Lower lobe of right lung (tissue), 2 donors: ENCODE results near the gene DDX25. TPM values are rescaled to one million over a fixed set of nuclear protein-coding genes. Genes with fewer than 3 reads are reported as not detected.
"Not testable (repeated sequence)": the region's sequence is repeated elsewhere in the genome, so short reads cannot be mapped to it uniquely, and the experiment has no call there.

Source experiments
- ATAC-seq, 2 donors: fragments of 200-7000 bp; cut with Tn5 transposase; one replicate each; pipeline ENCODE4 v1.9.1; 2020 to 2022; ENCODE audit warnings: mild to moderate bottlenecking in 2 of 2, moderate library complexity in 2 of 2
- DNase-seq: peaks from one replicate; pipeline ENCODE4 v3.0.0-alpha.2; 2020
- H3K27ac ChIP-seq: fragments of 200-600 bp; one replicate; pipeline ENCODE4 v1.8.0; 2022
- H3K27me3 ChIP-seq: fragments of 200-600 bp; one replicate; pipeline ENCODE4 v1.8.0; 2022; ENCODE audit warnings: low read depth
- H3K36me3 ChIP-seq: fragments of 200-600 bp; one replicate; pipeline ENCODE4 v1.8.0; 2022; ENCODE audit warnings: mild to moderate bottlenecking
- H3K4me1 ChIP-seq: fragments of 200-600 bp; one replicate; pipeline ENCODE4 v1.8.0; 2022
- H3K4me3 ChIP-seq: fragments of 200-600 bp; one replicate; pipeline ENCODE4 v1.8.0; 2022; ENCODE audit warnings: mild to moderate bottlenecking
- H3K9me3 ChIP-seq: fragments of 200-600 bp; one replicate; pipeline ENCODE4 v1.8.0; 2022
- intact Hi-C: fragments of 100-400 bp; cut with DNase I; formaldehyde crosslinking; loops from one replicate; pipeline ENCODE4 v1.11.0; 2022
- total RNA-seq: library from RNA; stranded (reverse); fragmentation: NEBNext Ultra II Directional; extraction: Animal tissue kit (Norgen Biotek cat#: 25700); gene quantifications from one replicate; pipeline ENCODE4 v1.2.1, GENCODE V29; 2021
- TF ChIP-seq, protein P1 (sequence below): fragments of 200-600 bp; IDR thresholded peaks from one replicate; pipeline ENCODE4 v1.8.0; 2022; ENCODE audit warnings: antibody characterized with exemption, mild to moderate bottlenecking
- donor health status: DM: no; HTN: yes; CAD: no; lungs with severe emphysema.

Gene DDX25
- total RNA-seq, 1 donor from 2014 or later = not detected

DNA sequence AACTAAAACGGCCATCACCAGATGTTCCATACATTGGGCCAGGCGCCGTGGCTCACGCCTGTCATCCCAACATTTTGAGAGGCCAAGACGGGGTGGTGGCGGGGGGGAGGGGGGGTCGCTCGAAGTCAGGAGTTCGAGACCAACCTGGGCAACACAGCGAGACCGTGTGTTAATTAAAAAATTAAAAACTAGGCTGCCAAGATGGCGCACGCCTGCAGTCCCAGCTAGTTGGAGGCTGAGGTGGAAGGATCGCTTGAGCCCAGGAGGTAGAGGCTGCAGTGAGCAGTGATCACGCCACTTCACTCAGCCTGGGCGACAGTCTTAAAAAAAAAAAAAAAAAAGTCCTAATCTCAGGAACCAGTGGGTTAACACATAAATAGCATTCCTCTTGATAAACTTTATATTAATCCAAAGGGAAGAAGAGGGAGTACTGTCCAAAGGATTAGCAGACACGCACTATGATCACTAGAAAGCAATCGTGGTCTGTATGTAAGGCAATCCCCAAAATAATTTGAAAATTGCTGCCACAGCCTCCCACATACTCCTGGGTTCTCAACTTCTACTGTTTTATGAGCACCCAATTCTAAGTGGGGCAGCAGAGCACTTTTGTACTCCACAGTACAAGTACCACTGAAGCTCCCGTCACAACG, 1.9 kb upstream of the DDX25 start:
- ATAC-seq (peak; percentile 4 to 26), DNase-seq (no peak)
- Histone ChIP-seq H3K27me3 (peaks cover 32% of the 10 kb centered on the region), H3K4me3 (peak overlapping the region; percentile 73), H3K9me3 (no peaks in the 10 kb centered on the region), H3K36me3 (peaks cover 19% of the 10 kb centered on the region), H3K4me1 (peaks cover 19% of the 10 kb centered on the region), H3K27ac (peak overlapping the region; percentile 79)
- intact Hi-C loops = no loop called here
- TF ChIP-seq, protein P1, sequence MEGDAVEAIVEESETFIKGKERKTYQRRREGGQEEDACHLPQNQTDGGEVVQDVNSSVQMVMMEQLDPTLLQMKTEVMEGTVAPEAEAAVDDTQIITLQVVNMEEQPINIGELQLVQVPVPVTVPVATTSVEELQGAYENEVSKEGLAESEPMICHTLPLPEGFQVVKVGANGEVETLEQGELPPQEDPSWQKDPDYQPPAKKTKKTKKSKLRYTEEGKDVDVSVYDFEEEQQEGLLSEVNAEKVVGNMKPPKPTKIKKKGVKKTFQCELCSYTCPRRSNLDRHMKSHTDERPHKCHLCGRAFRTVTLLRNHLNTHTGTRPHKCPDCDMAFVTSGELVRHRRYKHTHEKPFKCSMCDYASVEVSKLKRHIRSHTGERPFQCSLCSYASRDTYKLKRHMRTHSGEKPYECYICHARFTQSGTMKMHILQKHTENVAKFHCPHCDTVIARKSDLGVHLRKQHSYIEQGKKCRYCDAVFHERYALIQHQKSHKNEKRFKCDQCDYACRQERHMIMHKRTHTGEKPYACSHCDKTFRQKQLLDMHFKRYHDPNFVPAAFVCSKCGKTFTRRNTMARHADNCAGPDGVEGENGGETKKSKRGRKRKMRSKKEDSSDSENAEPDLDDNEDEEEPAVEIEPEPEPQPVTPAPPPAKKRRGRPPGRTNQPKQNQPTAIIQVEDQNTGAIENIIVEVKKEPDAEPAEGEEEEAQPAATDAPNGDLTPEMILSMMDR = no peak

DNA sequence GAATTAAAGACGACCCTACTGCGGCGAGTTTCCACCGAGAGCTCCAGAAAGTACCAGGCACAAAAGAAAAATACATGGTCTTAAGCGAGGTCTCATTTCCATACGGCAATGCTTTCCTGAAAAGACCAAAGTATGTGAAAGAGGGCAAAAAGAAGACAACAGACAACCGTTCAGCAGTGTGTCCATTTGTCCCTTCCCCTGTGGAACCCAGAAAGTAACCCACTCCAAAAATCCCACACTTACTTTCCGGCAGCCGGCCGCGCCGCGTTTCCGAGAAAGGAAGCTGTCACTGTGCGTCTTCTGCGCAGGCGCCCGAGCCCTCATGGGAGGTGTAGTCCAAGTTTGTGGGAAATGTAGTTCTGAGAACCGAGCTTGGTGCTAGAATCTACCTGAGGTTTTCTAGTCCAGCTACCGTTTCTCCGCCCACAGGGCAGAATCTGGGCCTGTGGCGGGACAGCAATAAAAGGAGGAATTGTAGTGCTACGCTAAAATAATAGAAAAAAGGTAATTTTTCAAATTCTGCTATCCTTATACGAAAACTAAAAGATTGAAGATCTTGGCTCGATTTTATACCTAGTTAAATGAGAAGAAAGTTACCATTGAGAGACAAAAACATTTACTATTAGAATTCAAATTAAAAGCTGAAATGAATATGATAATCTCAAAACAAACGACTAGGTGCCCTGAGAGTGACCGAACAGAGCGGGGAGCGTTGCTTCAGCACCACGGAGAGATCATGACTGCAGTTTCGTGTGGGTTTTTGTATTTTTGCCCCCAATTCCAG, 1.2 kb upstream of the DDX25 start, which contains the start of gene PUS3:
TSS of gene PUS3 (minus strand) at position 280 of the 784 bp plus-strand sequence. CDS start 6,922 bp downstream, outside the sequence.
- Histone ChIP-seq H3K27me3 (peaks cover 32% of the 10 kb centered on the region), H3K4me3 (peak within 1 kb of the TSS; percentile 73), H3K4me1 (peaks cover 19% of the 10 kb centered on the region), H3K27ac (peak within 1 kb of the TSS; percentile 79), H3K9me3 (no peaks in the 10 kb centered on the region), H3K36me3 (peaks cover 14% of the 10 kb centered on the region)
- ATAC-seq (peak; percentile 95 to 98), DNase-seq (peak; percentile 95)
- intact Hi-C loops = no loop called here
- TF ChIP-seq, protein P1 = no peak

DNA sequence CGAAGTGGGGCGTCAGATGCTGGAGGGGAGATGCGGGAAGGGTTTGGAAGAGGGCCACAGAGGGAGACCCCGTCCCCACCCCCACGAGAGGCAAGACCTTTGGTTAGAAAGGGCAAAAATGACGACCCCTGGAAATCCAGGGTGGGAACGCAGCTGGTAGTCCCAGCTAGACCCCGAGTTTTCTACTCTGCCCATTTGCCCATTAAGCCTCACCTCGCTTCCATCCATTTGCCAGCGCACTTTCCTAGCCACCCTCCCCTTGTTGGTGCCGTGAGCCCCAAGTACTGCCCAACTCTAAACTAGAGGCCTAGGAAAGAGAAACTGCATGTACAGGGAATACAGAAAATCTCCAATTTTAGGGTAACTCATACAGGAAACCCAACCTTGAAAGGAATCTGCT, 370 bp downstream of the DDX25 start:
- Histone ChIP-seq H3K36me3 (peaks cover 8% of the 10 kb centered on the region), H3K4me3 (peak overlapping the region; percentile 73), H3K4me1 (peaks cover 19% of the 10 kb centered on the region), H3K9me3 (no peaks in the 10 kb centered on the region), H3K27ac (no peak overlapping the region), H3K27me3 (peaks cover 32% of the 10 kb centered on the region)
- intact Hi-C loops = no loop called here
- TF ChIP-seq, protein P1 = no peak
- ATAC-seq (no peak), DNase-seq (no peak)

DNA sequence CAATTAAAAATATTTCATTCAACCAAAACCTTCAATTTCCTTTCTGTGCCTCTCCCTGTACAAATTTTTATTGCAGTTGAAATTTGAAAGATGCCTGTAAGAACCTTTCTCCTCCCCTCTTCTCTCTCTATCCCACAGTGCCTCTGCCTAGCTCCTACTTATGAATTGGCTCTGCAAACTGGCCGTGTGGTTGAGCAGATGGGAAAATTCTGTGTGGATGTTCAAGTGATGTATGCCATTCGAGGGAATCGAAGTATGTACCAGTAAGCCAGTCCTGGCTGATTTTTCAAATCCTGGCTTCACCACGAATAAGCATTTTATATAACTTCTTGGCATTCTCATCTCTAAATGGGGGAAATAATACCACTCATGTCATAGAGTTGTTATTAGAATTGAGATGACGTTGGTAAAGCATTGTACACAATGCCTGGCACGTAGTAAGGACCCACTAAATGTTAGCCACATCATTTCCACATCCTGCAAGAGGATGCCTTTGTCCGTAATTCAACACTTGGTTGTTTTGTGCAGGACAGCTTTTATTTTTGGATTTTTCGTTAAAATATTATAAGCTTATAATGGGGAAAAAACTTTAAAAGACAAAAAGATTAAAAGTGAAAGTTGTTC, 6.0 kb downstream of the DDX25 start:
- intact Hi-C loops = no loop called here
- TF ChIP-seq, protein P1 = no peak
- ATAC-seq (no peak), DNase-seq (no peak)
- H3K27me3 ChIP-seq = peaks cover 15% of the 10 kb centered on the region
- no peaks in the 10 kb centered on the region for H3K9me3 ChIP-seq
- H3K27ac ChIP-seq = no peak overlapping the region
- H3K4me1 ChIP-seq = no peaks in the 10 kb centered on the region
- H3K4me3 ChIP-seq = no peak overlapping the region
- H3K36me3 ChIP-seq = no peaks in the 10 kb centered on the region

DNA sequence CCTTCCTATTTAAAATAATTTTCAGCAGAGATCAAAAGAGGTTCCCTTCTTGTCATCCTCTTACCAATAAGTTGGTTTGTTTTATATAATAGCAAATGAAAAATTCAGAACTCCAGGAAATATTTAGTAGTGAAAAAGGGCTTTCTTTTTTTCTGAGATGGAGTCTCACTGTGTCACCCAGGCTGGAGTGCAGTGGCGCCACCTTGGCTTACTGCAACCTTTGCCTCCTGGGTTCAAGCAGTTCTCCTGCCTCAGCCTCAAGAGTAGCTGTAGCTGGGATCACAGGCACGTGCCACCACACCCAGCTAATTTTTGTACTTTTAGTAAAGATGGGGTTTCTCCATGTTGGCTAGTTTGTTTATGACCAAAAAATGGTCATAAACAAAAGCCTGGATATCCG, 10.3 kb downstream of the DDX25 start:
- H3K4me3 ChIP-seq, H3K9me3 ChIP-seq, H3K27me3 ChIP-seq, H3K27ac ChIP-seq, H3K4me1 ChIP-seq, ATAC-seq, DNase-seq, H3K36me3 ChIP-seq, intact Hi-C loops: not testable (repeated sequence)
